GM13977 (cell line): ENCODE results near the gene AGAP1.
"Not testable (repeated sequence)": the region's sequence is repeated elsewhere in the genome, so short reads cannot be mapped to it uniquely, and the experiment has no call there.

ENCODE experiments used
- DNase-seq: peaks from one replicate; pipeline ENCODE4 v3.0.0; 2012; ENCODE audit warnings: low spot score
- CTCF ChIP-seq: IDR thresholded peaks from 2 replicates; pipeline ENCODE4 v1.5.1; 2012; ENCODE audit warnings: mild to moderate bottlenecking, control low read depth; ENCODE audit not compliant: insufficient read depth; ENCODE audit errors: extremely low read depth, missing control alignments
- in situ Hi-C: fragments of 300-500 bp; cut with MboI; formaldehyde crosslinking; loops from one replicate; pipeline ENCODE4 v1.12.0; 2022; ENCODE audit warnings: low sequenced_read_pairs, low pct_unique_long_range_greater_than_20kb, mixed read lengths, inconsistent platforms; ENCODE audit not compliant: unreplicated experiment

AGAP1 gene

DNA sequence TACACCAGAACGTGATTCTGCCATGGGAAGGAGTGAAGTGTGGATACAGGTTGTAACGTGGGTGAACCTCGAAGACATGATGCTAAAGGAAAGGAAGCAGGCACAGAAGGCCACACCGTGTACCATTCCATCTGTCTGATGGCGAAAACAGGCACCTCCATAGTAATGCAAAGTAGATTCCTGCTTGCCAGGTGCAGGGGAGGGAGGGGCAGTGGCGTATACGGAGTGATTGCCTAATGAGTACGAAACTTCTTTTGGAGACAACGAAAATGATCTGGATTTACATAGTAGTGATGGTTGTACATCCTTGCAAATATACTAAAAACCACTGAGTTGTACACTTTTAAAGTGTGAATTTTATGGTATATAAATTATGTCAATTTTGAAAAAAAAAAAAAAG, 567.7 kb downstream of the AGAP1 start:
- no peak for TF ChIP-seq CTCF
- in situ Hi-C loops = no loop called here

DNA sequence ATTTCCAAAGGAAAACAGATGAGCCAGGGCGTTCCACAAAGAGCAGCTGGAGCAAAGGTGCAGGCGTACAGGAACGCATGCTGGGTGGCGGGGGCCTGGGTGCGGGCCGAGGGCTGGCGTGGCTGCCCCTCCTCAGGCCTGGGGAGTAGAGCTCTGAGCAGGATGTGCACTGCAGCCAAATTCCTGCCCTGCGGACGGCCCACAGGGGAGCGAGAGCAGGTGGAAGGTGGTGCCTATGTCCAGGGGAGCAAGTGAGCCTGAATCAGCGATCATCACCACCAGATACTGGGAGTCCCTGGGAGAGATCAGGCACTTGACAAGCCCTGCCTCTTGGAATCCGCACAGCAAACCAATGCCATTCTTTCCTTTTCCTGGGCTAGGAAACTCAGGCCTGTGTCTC, 568.1 kb downstream of the AGAP1 start:
- TF ChIP-seq CTCF = no peak
- in situ Hi-C loops = no loop called here
- no peak for DNase-seq

More for the DNA sequence above, 567.7 kb downstream of the AGAP1 start:
- DNase-seq = no peak

- in situ Hi-C loops, DNase-seq: not testable (repeated sequence)
Measured at GRCh38 chr2:236062806-236063205, 569.0 kb downstream of the AGAP1 start.

DNA sequence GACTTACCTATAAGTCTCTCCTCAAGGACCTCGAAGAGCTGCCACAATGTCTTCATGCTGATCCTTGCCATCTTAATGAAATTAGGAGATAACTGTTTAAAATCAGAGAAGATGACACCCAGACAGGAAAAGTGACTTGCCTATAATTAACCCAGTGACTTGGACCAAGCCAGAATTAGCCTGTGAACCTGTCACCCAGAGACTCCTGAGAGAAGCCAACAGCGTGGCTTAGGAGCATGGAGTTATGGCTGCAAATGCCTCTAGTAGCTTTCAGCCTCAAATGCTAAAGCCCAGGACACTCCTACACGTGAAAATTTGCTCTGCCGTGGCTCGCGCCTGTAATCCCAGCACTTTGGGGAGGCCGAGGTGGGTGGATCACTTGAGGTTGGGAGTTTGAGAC, 570.2 kb downstream of the AGAP1 start:
- no peak for DNase-seq
- no peak for TF ChIP-seq CTCF
- in situ Hi-C loops = no loop called here

DNA sequence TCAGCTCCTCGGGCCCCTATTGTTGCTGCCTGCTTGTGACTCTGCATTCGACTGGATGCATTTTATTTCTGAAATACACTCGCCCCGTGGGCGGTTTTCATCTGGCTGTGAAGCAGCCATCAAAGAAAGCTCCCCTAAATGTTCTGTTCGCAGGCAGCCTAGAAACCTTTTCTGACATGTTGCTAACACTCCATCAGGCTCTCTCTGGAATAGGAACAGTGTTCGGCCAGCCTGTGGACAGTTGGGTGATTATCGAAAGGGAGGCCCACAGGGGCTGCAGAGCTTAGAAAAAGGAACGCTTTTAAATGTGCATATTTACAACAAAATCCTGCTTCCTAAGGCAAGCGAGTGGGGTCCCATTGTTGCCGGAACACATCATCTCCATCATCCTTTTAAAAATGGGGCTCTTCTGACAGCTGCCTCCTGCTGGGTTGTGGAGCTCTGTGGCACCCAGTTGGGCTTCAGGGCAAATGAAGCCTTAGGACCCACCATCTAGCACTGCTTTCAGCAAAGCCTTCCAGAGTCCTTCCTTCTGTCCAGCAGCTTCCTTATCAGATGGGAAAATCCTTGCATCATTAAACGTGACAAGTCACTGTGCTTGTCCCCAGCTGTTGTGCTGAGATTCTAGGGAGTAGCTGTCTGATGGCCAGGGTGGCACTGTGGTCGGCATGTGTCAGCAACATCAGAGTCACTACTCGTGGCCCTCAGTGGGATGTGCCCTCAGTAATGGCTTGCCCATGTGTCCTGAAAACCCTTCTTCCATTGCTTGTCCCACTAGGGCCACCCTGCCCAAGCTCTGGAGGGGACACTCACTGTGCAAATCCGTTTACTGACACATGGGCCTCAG, 571.7 kb downstream of the AGAP1 start:
- no peak for TF ChIP-seq CTCF
- in situ Hi-C loops = no loop called here
- no peak for DNase-seq

DNA sequence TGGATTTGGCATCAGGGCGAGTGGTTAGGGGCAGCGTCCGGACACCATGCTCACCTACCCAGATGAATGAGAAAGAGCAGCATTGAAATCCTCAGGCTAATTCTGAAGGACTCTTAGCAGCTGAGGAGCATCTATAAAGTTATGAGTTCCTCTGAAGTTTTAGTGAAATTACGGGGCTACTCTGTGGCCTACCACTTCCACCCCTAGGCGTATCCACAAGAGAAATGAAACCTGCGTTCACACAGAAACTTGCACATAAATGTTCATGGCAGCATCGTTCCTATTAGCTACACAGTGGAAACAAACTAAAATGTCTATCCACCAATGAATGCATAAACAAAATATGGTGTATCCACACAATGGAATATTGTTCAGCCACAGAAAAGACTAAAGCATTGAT, 576.4 kb downstream of the AGAP1 start:
- no peak for TF ChIP-seq CTCF
- in situ Hi-C loops = no loop called here
- DNase-seq = no peak

DNA sequence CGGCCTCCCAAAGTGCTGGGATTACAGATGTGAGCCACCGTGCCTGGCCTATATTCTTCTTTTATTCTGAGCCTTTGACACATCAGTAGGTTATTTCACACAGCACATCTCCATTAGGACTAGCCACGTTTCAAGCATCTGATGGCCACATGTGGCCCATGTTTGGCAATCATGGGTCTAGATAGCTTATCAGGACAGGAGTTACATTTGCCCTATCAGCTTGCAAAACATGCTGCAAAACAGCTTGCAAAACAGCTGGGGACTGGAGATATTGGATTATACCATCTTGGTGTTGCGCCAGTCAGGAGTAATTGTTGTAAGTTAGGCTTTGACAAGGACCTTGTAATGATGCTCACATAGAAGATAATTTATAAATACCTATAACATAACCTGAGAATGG, 579.4 kb downstream of the AGAP1 start:
- no peak for TF ChIP-seq CTCF
- in situ Hi-C loops = no loop called here
- no peak for DNase-seq
